ENCODE data around the gene ZGPAT. TPM values are rescaled to one million over a fixed set of nuclear protein-coding genes. Genes with fewer than 3 reads are reported as not detected.
A peak's percentile ranks its signal among the peaks of the same experiment; 100 is the strongest.

Gene ZGPAT
- total and polyA plus RNA-seq, 2 donors (not counting 1 experiment from before 2014, with no cell fraction given), result 46.1 to 62.1 TPM

- no peaks in the 10 kb centered on the region for H3K9me3 Mint-ChIP-seq (ENCODE audit: insufficient read depth)
- no peak overlapping the region for H3K27ac ChIP-seq (ENCODE audit: low read length in 2 of 2)
- H3K4me3 Mint-ChIP-seq, result no peak overlapping the region
- no peaks in the 10 kb centered on the region for H3K9me3 ChIP-seq (ENCODE audit: control extremely low read depth in 1 of 3, control insufficient read depth in 2 of 3, insufficient read depth in 1 of 3, low read length in 2 of 3)
- H3K4me3 ChIP-seq (ENCODE audit: control extremely low read depth in 1 of 5, extremely low read depth in 1 of 5, insufficient read depth in 1 of 5, low read depth in 2 of 5, low read length in 4 of 5), result no peak overlapping the region
- no peak overlapping the region for H3K9ac ChIP-seq (ENCODE audit: low read length)
- ATAC-seq (ENCODE audit: low read depth) (no peak), DNase-seq (no peak)
- TF ChIP-seq CTCF (IDR thresholded peaks at IDR 0.05) (no peak), EZH2 (IDR thresholded peaks at IDR 0.05; ENCODE audit: borderline replicate concordance, insufficient read depth, low read depth, low read length, poor library complexity, severe bottlenecking) (no peak)
- H3K27me3 ChIP-seq (replicated peaks in 1 of 4; ENCODE audit: control extremely low read depth in 1 of 4, control insufficient read depth in 3 of 4, insufficient read depth in 4 of 4, low read length in 3 of 4), result peaks cover 0 to 2% (median 0%) of the 10 kb centered on the region in 4 experiments
- no peaks in the 10 kb centered on the region for H3K79me2 ChIP-seq (ENCODE audit: control insufficient read depth, insufficient read depth, low read length)
- H3K27ac Mint-ChIP-seq, result no peak overlapping the region
- no peaks in the 10 kb centered on the region for H3K36me3 ChIP-seq (replicated peaks in 1 of 2; ENCODE audit: control extremely low read depth in 1 of 2, control insufficient read depth in 1 of 2, extremely low read depth in 1 of 2, insufficient read depth in 2 of 2, low read length in 1 of 2)
- no peak overlapping the region for H3K4me2 ChIP-seq (replicated peaks; ENCODE audit: low read depth, low read length, poor library complexity, severe bottlenecking)
- ChIA-PET POLR2A (no interaction called here), CTCF (no interaction called here)
- H2AFZ ChIP-seq (ENCODE audit: insufficient read depth, low read depth, low read length, poor library complexity, severe bottlenecking), result no peak overlapping the region
- no peaks in the 10 kb centered on the region for H4K20me1 ChIP-seq (ENCODE audit: control insufficient read depth, insufficient read depth, low read length, poor library complexity, severe bottlenecking)
- WGBS (ENCODE audit: insufficient coverage), result 91% methylated on average over 24 of the region's 24 CpGs
- H3K4me1 Mint-ChIP-seq, result peaks cover 3% of the 10 kb centered on the region
- peaks cover 0 to 14% of the 10 kb centered on the region in 2 donors for H3K4me1 ChIP-seq (ENCODE audit: control insufficient read depth in 2 of 2, insufficient read depth in 2 of 2, low read length in 2 of 2)
- no peaks in the 10 kb centered on the region for H3K27me3 Mint-ChIP-seq
- intact Hi-C loops (cut with micrococcal nuclease), result no loop called here
Observed at GRCh38 chr20:63686094-63686491, 21.7 kb upstream of the ZGPAT start.

- H3K27me3 ChIP-seq (replicated peaks in 1 of 4; ENCODE audit: control extremely low read depth in 1 of 4, control insufficient read depth in 3 of 4, insufficient read depth in 4 of 4, low read length in 3 of 4), result peaks cover 0 to 2% (median 0%) of the 10 kb centered on the region in 4 experiments
- peaks cover 3% of the 10 kb centered on the region for H3K4me1 Mint-ChIP-seq
- H3K4me2 ChIP-seq (replicated peaks; ENCODE audit: low read depth, low read length, poor library complexity, severe bottlenecking), result peak overlapping the region; percentile 36
- no peak overlapping the region for H2AFZ ChIP-seq (ENCODE audit: insufficient read depth, low read depth, low read length, poor library complexity, severe bottlenecking)
- ChIA-PET CTCF (interaction anchor here (0.6 kb wide), 1 partner anchor 190 kb away, joined by 4 read pairs; no protein-coding TSS in a partner anchor), POLR2A (no interaction called here)
- H3K79me2 ChIP-seq (ENCODE audit: control insufficient read depth, insufficient read depth, low read length), result no peaks in the 10 kb centered on the region
- H3K27ac Mint-ChIP-seq, result no peak overlapping the region
- DNase-seq (no peak), ATAC-seq (ENCODE audit: low read depth) (no peak)
- TF ChIP-seq EZH2 (IDR thresholded peaks at IDR 0.05; ENCODE audit: borderline replicate concordance, insufficient read depth, low read depth, low read length, poor library complexity, severe bottlenecking) (no peak), CTCF (IDR thresholded peaks at IDR 0.05) (no peak)
- H3K27ac ChIP-seq (ENCODE audit: low read length in 2 of 2), result no peak overlapping the region
- no peaks in the 10 kb centered on the region for H3K9me3 ChIP-seq (ENCODE audit: control extremely low read depth in 1 of 3, control insufficient read depth in 2 of 3, insufficient read depth in 1 of 3, low read length in 2 of 3)
- no peak overlapping the region for H3K4me3 Mint-ChIP-seq
- intact Hi-C loops (cut with micrococcal nuclease), result no loop called here
- no peak overlapping the region for H3K9ac ChIP-seq (ENCODE audit: low read length)
- H3K36me3 ChIP-seq (replicated peaks in 1 of 2; ENCODE audit: control extremely low read depth in 1 of 2, control insufficient read depth in 1 of 2, extremely low read depth in 1 of 2, insufficient read depth in 2 of 2, low read length in 1 of 2), result no peaks in the 10 kb centered on the region
- no peak overlapping the region for H3K4me3 ChIP-seq (ENCODE audit: control extremely low read depth in 1 of 5, extremely low read depth in 1 of 5, insufficient read depth in 1 of 5, low read depth in 2 of 5, low read length in 4 of 5)
- 41% methylated on average over 43 of the region's 45 CpGs for WGBS (ENCODE audit: insufficient coverage)
- no peaks in the 10 kb centered on the region for H3K27me3 Mint-ChIP-seq
- H4K20me1 ChIP-seq (ENCODE audit: control insufficient read depth, insufficient read depth, low read length, poor library complexity, severe bottlenecking), result no peaks in the 10 kb centered on the region
- H3K9me3 Mint-ChIP-seq (ENCODE audit: insufficient read depth), result no peaks in the 10 kb centered on the region
- H3K4me1 ChIP-seq (ENCODE audit: control insufficient read depth in 2 of 2, insufficient read depth in 2 of 2, low read length in 2 of 2), result peaks cover 0 to 14% of the 10 kb centered on the region in 2 donors
Observed at GRCh38 chr20:63686492-63687321, 21.1 kb upstream of the ZGPAT start.
